Measurements from ENCODE around the gene TPM1. TPM values are rescaled to one million over a fixed set of nuclear protein-coding genes. Genes with fewer than 3 reads are reported as not detected.

TPM1 gene
- total RNA-seq, 1 experiment from 2014 or later = 22.5 TPM

- Histone ChIP-seq H3K4me1 (ENCODE audit: control insufficient read depth in 1 of 2, insufficient read depth in 2 of 2, low read length in 2 of 2) (peaks cover 9 to 29% of the 10 kb centered on the region in 2 experiments), H3K27me3 (ENCODE audit: insufficient read depth, low read length) (no peaks in the 10 kb centered on the region), H3K27ac (ENCODE audit: low read depth, low read length) (no peak overlapping the region), H3K79me2 (ENCODE audit: insufficient read depth, low read length) (no peaks in the 10 kb centered on the region; the same call in 1 of the 2 replicates), H3K9ac (ENCODE audit: low read length) (no peak overlapping the region), H3K36me3 (ENCODE audit: control insufficient read depth in 1 of 2, insufficient read depth in 2 of 2, low read length in 2 of 2) (no peaks in the 10 kb centered on the region), H2AFZ (ENCODE audit: low read depth, low read length, poor library complexity, severe bottlenecking) (no peak overlapping the region), H3K4me3 (replicated peaks in 1 of 2; ENCODE audit: low read depth in 1 of 2, low read length in 2 of 2) (no peak overlapping the region), H3K9me2 (ENCODE audit: insufficient read depth) (no peaks in the 10 kb centered on the region), H3K9me3 (ENCODE audit: control insufficient read depth in 1 of 2, insufficient read depth in 1 of 2, low read depth in 1 of 2, low read length in 2 of 2) (no peaks in the 10 kb centered on the region), H4K20me1 (ENCODE audit: insufficient read depth) (no peaks in the 10 kb centered on the region), H3K4me2 (ENCODE audit: low read length) (no peak overlapping the region)
- no TSS peak for BruUV-seq (replicated peaks)
- POLR2A ChIA-PET = no interaction called here
- DNase-seq (ENCODE audit: low read depth, low spot score) = no peak
- intact Hi-C loops (cut with micrococcal nuclease) = loop anchor here (5.0 to 10.0 kb wide), 2 partner anchors 229 to 357 kb away; partner anchors contain the start of gene APH1B
- TF ChIP-seq ZNF274 (IDR thresholded peaks at IDR 0.05; ENCODE audit: low read depth, low read length) = no peak
- TF ChIP-seq POLR2A (IDR thresholded peaks at IDR 0.05; ENCODE audit: borderline replicate concordance, extremely low read depth, insufficient read depth, insufficient read length) = no peak
- TF ChIP-seq CTCF (IDR thresholded peaks at IDR 0.05 in 2 of 3, conservative IDR thresholded peaks at IDR 0.05 in 1 of 3; ENCODE audit: borderline replicate concordance in 1 of 3, insufficient read depth in 1 of 3, low read depth in 2 of 3, low read length in 2 of 3) = no peak
- no peak for TF ChIP-seq JUND (IDR thresholded peaks at IDR 0.05)
- no peak for TF ChIP-seq FOSL1 (IDR thresholded peaks at IDR 0.05; ENCODE audit: low read depth)
- TF ChIP-seq POLR2AphosphoS5 (IDR thresholded peaks at IDR 0.05; ENCODE audit: low read depth, low read length) = no peak
- TF ChIP-seq SRF (IDR thresholded peaks at IDR 0.05; ENCODE audit: low read depth) = no peak
- no peak for TF ChIP-seq ATF3 (IDR thresholded peaks at IDR 0.05)
- TF ChIP-seq ZBTB33 (IDR thresholded peaks at IDR 0.05; ENCODE audit: extremely low read depth, insufficient replicate concordance, low read length) = no peak
- TF ChIP-seq ELF1 (IDR thresholded peaks at IDR 0.05; ENCODE audit: borderline replicate concordance, low read depth) = no peak
- TF ChIP-seq RAD21 (IDR thresholded peaks at IDR 0.05; ENCODE audit: low read depth) = no peak
- no peak for TF ChIP-seq REST (IDR thresholded peaks at IDR 0.05; ENCODE audit: low read depth)
- RAD21 ChIA-PET (ENCODE audit: low non-redundant PET in 1 of 2, low total read pairs in 2 of 2, uncharacterized antibody in 2 of 2, unreplicated experiment in 2 of 2) = no interaction called here
- no peak for ATAC-seq
- CTCF ChIA-PET = interaction anchor here (1.0 kb wide), 1 partner anchor 10 kb away, joined by 3 read pairs; no protein-coding TSS in a partner anchor
Measured at GRCh38 chr15:63045465-63045840, 2.9 kb downstream of the TPM1 start.

Measured in HCT116 (cell line).